Keratinocyte (primary cell): ENCODE data around the gene ROPN1B.
"Not testable (repeated sequence)": the region's sequence is repeated elsewhere in the genome, so short reads cannot be mapped to it uniquely, and the experiment has no call there.

Experiments used
- CTCF ChIP-seq, 3 experiments: IDR thresholded peaks in 1 of 3; conservative IDR thresholded peaks in 1 of 3; optimal IDR thresholded peaks in 1 of 3; 2 replicates in 2 of 3; 3 replicates in 1 of 3; pipeline versions ENCODE3 to v1.5.1; 2011; ENCODE audit warnings: low read length in 3 of 3, mild to moderate bottlenecking in 3 of 3, moderate library complexity in 2 of 3, control low read depth in 1 of 3, inconsistent platforms in 1 of 3; ENCODE audit not compliant: insufficient read depth in 2 of 3; ENCODE audit errors: extremely low read depth in 1 of 3
- EZH2 ChIP-seq: IDR thresholded peaks from one replicate; pipeline ENCODE4 v1.6.1; 2012; ENCODE audit warnings: inconsistent platforms, mild to moderate bottlenecking, low read length, moderate library complexity

- not testable (repeated sequence) for TF ChIP-seq CTCF (optimal IDR thresholded peaks at IDR 0.05 in 1 of 3, IDR thresholded peaks at IDR 0.05 in 1 of 3, conservative IDR thresholded peaks at IDR 0.05 in 1 of 3; ENCODE audit: extremely low read depth in 1 of 3, insufficient read depth in 2 of 3, low read length in 3 of 3); EZH2
Measured at GRCh38 chr3:125948901-125949300, 20.1 kb upstream of the ROPN1B start.
